Kidney tubule cell (primary cell): Measurements from ENCODE around the gene APOA4.

Source experiments
- DNase-seq: peaks from one replicate; pipeline ENCODE4 v3.0.0-alpha.2; 2018; ENCODE audit warnings: low spot score

Gene APOA4

GRCh38 chr11:116830184-116830912 lies 7.2 kb upstream of the APOA4 start:
- no peak for DNase-seq

DNA sequence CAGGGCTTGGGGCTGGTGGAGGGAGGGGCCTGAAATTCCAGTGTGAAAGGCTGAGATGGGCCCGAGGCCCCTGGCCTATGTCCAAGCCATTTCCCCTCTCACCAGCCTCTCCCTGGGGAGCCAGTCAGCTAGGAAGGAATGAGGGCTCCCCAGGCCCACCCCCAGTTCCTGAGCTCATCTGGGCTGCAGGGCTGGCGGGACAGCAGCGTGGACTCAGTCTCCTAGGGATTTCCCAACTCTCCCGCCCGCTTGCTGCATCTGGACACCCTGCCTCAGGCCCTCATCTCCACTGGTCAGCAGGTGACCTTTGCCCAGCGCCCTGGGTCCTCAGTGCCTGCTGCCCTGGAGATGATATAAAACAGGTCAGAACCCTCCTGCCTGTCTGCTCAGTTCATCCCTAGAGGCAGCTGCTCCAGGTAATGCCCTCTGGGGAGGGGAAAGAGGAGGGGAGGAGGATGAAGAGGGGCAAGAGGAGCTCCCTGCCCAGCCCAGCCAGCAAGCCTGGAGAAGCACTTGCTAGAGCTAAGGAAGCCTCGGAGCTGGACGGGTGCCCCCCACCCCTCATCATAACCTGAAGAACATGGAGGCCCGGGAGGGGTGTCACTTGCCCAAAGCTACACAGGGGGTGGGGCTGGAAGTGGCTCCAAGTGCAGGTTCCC lies 6.5 kb upstream of the APOA4 start, which contains the start of gene APOC3:
Gene APOC3, plus strand, starts transcription at position 383 of the 659 bp plus-strand sequence. CDS start 676 bp downstream, outside the sequence.
- no peak for DNase-seq

GRCh38 chr11:116828632-116829524 lies 5.8 kb upstream of the APOA4 start:
- DNase-seq, result no peak

DNA sequence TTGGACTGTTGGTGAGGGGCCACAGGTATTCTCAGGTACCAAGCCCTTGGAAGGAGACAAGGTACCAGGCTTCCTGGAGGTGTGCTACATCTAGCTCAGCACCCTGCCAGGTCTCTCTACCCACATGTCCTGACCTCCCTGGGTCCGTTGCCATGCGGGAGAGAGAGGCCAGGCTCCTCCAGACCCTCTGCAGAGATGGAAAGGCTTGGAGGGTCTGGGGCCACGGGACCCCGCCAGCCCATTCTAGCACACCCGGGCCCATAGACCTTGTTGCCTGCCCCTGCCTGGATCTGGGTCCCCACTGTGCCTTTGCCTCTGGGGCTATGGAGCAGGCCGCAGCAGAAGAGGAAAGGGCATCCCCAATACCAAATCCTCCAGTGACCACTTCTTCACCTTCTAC lies 4.4 kb upstream of the APOA4 start:
- DNase-seq, result no peak

DNA sequence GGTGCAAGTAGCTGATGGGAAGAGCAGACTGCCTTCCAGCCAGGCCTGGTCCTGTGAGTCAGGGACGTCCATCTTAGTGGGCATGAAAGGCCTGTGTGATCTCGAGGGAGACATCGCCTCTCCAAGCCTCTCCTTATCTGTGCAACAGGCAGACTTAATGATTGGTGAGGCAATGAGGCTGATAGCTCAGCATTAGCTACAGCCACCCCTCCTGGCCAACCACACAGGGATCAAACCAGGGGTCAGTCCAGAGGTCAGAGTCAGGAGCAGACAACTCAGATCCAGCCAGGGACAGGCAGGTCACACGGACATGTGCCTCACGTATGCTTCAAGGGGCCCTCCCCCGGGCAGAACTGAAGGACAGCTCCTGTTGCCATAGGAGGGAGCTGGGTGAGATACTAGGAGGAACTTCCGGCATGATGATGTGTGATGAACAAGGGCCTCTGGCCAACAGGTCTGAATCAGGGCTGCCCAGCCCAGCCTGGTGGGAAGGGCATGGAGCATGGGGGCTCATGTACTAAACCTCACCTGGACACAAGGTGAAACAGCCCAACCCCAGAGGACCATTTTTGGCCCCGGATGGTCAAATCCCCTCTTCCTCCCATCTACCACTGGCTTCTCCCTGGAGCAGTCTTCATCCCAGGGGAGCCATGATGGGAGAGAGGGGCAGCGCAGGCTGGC lies 3.8 kb upstream of the APOA4 start:
- no peak for DNase-seq

DNA sequence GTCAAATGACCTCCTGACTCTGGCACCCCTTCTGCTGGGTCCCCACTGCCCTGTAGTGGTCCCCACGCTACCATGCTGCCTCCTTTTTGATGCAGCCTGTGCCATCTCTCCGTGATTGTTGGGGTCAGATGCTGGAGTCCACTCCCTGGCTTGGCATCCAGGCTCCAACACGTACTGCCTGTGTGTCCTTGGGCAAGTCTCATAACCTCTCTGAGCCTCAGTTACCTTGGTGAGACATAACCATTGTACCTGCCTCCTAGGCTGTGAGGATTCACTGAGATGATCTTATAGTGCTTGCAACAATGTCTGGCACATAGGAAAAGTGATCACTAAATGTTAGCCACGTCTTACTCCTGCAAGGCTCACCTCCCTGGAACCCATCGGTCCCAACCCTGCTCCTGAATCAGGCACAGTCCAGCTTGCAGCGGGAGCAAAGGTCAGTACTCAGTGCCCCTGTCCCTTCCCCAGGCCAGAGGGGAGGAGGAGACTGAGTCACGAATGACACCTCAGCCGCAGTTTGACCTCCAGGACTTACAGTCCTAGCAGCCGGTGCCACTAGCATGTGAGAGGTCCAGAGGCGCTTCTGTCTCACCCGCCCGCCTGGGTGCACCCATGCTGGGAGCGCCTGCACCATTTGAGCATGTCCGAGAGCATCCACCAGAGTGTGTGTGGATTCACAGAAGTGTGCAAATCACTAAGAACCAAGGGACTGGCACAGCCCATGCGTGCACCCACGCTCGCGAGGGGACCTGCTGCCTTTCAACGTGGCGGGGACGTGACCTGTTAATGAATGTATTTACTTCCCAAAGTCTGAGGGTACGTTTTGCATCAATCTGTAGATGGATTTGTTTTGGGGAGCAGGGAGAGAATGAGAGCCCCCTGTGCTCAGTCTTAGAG lies 3.0 kb upstream of the APOA4 start:
- no peak for DNase-seq

GRCh38 chr11:116825434-116825833 lies 2.3 kb upstream of the APOA4 start:
- no peak for DNase-seq

DNA sequence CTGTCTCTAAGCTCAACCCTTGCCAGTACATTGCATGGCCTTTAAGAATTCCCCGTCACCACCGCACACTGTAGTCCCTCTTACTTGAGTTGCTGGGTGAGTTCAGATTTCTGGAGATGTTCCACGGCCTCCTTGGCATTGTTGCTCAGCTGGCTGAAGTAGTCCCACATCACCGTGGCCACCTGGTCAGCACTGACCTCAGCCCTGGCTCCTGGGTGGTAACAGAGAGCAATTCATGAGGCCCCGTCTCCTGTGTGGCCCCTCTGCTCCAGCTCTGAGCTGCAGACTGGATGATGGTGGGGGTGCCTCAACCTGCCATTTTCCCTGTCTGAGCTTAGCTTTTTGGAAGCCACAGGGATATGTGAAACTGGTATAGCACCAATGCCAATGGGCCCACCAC lies 529 bp downstream of the APOA4 start:
- no peak for DNase-seq

DNA sequence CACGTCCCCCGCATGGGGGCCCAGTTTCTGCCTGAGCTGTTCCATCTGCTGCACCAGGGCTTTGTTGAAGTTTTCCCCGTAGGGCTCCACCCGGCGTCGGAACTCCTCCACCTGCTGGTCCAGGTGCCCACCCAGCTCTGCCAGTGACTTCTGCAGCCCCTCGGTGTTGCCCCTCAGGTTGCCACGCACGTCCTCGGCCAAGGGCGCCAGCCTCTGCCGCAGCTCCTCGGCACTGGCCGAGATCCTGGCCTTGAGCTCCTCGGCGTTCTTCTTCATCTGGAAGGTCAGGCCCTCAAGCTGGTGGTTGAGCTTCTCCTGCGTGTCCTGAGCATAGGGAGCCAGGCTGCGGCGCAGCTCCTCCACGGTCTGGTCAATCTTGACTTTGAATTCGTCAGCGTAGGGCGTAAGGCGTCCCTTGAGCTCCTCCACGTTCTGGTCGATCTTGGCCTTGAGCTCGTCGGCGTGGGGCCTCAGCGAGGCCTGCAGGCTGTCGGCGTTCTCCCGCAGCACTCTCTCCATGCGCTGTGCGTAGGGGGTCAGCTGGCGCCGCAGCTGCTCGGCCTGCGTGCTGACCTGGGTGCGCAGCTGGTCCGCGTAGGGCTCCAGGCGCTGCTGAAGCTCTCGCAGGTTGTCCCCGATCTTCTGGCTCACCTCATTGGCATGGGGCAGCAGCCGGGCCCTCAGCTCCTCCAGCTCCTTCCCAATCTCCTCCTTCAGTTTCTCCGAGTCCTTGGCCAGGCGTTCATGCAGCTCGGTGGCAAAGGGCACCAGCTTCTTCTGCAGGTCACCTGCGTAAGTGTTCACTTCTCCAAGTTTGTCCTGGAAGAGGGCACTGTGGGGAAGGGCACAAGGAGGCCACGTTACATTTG lies 1.8 kb downstream of the APOA4 start:
- no peak for DNase-seq

DNA sequence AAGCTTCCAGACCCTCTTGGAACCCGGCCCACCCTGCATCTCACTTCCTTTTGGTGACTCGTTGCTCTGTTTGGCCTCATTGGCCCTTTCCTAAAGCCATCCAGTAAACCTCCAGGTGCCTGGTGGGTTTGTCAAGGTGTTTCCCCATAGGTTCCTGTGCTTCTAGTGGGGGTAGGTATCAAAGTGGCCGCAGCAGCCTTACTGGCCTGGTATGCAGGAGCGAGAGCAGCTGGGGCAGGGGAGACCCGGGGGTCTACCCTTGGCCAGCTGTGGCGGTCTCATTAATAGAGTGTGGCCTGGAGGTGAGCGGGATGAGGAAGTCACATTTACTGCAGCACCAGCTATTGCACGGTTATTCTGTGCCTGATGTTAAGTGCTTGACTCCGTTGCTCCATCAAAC lies 4.1 kb downstream of the APOA4 start:
- no peak for DNase-seq

DNA sequence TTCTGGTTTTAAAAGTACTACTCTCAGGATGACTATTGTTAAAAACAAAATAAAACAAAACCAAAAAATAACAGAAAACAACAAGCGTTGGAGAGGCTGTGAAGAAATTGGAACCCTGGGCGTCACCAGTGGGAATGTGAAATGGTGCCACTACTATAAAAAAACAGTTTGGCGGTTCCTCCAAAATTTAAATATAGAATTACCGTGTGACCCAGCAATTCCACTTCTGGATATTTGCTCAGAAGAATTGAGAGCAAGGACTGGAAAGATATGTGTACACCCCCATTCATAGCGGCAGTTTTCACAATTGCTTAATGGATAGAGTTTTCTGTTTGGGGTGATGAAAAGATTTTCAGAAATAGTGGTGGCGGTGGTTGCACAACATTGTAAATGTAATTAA lies 8.6 kb downstream of the APOA4 start:
- no peak for DNase-seq

- no peak for DNase-seq
Measured at GRCh38 chr11:116813781-116814471, 9.2 kb downstream of the APOA4 start.

- no peak for DNase-seq
Measured at GRCh38 chr11:116813170-116813569, 9.9 kb downstream of the APOA4 start.

- DNase-seq, result no peak
Measured at GRCh38 chr11:116812109-116812508, 11.0 kb downstream of the APOA4 start.

DNA sequence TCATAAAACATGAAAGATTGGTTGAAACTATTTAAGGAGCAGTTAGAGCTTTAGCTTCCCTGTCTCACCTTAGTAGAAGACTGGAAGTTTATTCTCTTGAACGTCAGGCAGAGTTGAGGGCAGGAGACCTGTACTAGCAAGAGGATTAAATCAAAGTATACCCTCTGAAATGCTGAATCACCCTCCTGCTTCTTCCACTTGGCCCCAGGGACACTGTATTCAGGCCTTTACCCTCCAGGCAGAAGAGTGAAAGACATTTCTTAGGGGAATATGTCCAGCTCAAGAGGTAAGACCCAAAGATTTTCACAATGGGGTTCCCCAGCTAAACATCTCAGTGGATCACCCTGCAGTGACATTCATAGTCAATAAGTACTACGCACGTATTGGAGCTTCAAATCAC lies 11.9 kb downstream of the APOA4 start:
- no peak for DNase-seq

DNA sequence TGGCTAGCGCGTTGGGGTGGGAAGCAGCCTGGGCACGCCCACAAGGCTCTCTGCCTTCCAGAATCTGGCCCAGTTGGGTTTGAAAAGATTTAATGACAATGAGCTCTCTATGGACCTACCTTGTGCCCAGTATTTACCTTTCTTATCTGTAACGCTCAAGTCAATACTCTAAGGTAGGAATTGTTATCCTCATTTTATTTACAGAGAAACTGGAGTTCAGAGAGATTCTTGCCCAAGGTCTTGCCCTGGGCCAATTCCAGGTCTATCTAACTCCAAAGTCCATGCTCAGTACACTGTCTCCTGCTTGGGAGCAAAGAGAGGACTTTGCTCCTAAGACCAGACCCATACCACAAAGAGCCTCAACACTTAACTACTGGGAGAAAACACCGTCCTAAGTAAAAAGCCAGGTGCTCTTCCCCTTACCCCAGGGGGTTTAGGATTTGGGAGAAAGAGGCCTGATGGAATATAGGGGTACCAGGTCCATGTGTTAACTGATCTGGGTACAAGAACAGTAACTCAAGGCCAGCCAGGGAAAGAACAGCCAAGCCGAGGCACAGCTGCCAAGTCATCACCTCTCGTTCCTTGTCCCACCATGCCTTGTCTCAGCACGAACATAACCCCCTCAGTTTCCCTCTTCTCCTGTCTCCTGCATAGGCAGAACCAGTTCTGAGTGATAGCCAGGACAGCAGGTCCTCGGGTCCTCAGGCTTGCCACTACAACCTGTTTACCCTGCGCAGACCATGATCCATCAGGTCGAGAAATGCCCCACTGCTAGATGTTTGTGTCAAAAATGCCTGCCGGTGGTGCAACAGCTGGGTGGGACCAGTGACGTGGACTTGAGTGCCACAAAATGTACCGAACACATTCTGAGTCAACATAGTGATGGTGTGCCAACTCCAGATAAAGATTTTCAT lies 14.6 kb downstream of the APOA4 start:
- DNase-seq, result no peak

DNA sequence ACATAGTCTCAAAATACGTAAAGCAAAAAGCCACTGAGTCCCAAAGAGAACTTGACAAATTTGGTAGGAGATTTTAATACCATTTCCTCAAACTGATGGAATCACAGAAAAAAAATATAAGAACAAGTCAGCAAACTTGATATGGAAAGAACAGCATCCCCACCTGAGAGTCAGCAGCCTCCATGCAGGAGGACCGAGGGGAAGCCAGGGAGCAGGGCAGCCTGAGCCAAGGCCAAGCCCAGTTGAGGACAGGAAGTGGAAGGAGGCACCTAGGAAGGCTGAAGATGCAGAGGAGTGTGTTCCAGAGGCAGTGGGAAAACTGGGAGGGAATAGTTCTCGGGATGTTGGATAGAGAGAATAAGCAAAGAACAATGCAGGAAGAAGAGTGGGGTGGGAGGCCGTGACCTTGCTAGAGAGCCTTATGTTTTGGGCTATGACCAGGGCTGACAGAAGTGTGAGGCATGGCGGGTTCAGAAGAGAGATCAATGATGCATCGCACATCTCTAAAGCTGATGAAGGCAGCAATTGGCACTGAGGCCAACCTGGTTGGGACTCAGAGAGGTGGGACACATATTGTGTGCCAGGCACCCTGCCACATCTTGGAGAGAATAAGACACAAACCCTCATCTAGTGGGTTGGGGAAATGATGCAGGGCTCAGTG lies 15.4 kb downstream of the APOA4 start:
- DNase-seq, result no peak

GRCh38 chr11:116804001-116804400 lies 19.1 kb downstream of the APOA4 start:
- no peak for DNase-seq
